Stimulated activated CD8-positive, alpha-beta memory T cell treated with anti-CD3 and anti-CD28 coated beads, Interleukin-7, amount 100 ng/mL, for 1 hour (primary cell): ENCODE results near the gene FGFR2.
"Not testable (repeated sequence)": the region's sequence is repeated elsewhere in the genome, so short reads cannot be mapped to it uniquely, and the experiment has no call there.

Experiments used
- DNase-seq, 2 donors: peaks; one replicate each; pipeline ENCODE4 v3.0.0-alpha.2; 2020; ENCODE audit warnings: low read depth in 2 of 2

The FGFR2 gene

DNA sequence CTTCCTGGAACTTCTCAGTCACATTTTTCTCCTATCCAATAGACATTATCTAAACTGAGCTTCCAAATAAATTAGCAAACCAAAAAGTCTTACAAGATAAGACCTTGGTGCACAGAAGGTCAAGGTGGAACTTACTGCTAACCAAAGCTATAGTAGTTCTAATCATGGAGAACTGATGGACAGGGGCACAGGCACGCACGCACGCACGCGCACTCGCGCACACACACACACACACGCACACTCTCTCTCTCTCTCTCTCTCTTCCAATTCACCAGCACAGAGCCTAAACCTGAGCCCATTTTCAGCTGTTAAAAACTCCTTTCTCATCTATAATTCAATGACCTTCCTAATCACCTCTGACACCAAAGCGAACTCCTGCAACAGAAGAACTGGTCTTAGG lies 7.5 kb downstream of the FGFR2 start:
- no peak for DNase-seq

DNA sequence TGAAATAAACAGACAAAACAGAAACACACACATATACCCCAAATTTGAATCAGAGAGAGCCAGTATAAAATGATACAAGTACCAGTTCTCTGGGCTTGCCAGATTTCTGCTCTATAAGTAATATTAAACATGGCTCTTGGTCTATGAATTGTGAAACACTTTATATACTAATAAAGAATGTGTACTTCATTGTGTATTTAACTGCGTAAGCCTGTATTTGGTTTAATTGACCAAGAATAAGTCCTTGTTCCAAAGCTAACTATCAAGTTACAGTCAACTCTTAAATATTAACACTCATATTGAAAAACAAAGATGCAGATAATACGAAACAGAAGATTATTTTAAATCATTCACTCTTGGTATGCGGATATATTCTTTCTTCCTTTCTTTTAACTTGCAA lies 8.7 kb downstream of the FGFR2 start:
- no peak for DNase-seq

DNA sequence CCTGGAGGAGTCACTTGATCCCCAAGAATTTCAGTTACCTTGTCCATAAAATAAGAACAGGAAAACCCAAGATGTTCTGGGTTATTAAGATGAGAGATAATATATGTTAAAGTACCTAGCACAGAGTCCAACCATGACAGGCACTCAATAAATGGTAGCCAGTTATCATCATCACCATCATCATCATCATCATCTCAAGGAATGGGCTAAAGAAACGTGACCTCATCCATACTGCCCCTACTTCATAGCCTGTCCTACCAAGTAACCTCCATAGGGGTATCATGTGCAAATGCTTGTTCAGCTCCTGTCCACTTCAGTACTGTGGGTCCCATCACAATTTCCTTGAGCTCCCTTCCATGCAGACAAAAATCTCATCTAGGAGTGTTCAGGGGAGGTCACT lies 14.4 kb downstream of the FGFR2 start:
- no peak for DNase-seq

DNA sequence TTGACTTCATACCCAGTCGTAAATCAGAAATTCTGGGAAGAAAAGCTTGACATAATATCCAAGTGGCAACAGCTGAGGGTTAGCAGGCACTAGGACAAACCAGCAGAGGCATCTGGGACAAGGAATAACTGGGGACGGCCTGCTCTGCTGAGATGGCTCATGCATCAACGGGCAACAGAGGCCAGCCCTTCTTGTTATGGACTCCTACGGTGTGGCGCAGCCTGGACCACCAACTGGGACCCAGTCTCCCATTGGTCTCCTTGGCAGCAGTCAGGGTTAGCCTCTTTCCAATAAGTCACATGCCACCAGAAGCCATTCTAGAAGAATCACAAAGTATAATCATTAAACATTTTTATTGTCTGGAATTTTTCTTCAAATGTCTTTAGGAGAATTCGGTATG lies 15.0 kb downstream of the FGFR2 start:
- no peak for DNase-seq

DNA sequence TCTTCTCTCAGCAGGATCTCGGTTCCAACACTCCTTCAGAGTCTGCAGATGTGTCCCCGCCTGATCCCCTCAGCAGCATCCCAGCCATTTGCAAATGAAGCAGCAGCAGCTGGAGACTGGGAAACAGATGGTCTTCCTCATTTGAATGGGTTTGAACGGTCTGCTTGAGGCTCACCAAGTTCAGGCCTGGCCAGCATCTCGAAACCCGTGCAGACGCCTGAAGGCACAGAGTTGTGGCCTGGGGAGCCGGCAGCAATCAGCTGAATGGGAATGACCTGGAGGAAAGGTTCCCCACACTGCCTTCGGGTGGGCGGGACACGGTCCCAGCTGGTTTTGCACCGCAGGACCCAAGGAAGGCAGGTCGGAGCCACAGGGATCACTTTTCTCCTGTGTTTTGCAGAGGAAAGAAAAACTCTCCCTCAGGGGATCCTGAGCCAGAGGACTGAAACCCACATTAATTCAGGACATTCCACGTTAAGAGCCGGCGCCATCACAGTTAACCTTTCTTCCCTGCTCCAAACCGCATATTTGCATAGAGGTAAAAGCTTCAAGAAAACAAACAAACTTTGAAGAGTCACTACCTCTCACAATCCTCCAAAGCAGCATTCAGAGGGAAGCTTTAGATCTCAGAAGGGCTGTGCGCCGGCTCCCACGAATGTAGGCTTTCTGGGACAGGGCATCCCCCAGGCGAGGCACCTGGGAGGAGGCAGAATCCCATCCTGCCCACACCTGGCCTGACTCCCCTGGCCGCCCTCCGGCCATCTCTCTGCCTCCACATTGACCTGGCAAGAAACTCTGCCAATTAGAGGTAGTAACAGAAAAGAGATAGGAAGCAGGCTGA lies 17.7 kb downstream of the FGFR2 start:
- no peak for DNase-seq

DNA sequence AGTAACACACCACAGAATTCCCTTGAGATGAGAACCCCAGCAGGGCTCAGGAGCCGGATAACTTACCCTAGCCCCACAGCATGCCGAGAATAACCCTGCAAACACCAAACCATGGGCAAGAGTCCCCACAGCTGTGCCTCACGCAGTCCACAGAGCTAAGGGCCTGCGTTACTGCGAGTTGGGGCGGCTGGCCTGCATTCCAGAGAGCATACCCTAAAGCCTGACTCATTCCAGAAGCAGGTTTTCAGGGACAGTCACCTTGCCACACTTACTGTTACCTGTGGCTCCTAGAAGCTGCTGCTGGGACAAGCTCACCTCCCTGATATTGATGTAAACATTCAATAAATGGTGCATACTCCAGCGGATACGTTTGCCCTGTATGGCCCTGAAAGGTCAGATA lies 18.6 kb downstream of the FGFR2 start:
- DNase-seq, result no peak

DNA sequence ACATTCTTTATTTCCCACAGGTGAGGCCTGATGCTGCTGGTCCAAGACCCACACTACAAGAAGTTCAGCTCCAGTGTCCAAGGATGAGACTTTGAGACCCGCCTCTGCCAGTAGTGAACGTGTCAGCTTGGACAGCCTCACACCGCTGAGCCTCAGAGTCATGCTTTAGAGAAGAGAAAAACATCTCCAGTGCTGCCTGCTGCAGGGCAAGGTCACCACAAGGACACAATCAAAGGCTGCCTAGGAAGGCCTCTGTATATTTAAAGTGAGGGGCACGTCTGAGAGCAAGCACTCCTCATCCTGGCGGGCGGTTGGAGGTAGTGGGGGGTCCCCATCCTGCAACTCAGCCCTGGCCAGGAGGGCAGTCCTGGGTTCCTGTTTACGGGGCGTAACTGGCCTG lies 19.3 kb downstream of the FGFR2 start:
- no peak for DNase-seq

DNA sequence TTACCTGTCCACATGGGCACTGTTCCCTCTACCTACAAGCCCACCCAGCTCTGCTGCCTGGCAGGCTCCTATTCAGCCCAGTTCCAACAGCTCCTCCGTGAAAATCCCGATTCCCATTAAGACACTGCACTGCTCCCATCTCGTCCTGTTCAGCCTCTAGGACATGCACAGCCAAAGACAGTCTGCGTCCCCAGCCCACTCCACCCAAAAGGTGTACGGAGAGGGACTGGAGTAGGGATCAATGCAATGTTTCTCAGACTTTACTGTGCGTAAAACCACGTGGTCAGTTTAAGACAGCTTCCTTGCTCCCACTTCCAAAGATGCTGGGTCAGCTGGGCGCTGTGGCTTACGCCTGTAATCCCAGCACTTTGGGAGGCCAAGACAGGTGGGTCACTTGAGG lies 19.9 kb downstream of the FGFR2 start:
- DNase-seq, result no peak

DNA sequence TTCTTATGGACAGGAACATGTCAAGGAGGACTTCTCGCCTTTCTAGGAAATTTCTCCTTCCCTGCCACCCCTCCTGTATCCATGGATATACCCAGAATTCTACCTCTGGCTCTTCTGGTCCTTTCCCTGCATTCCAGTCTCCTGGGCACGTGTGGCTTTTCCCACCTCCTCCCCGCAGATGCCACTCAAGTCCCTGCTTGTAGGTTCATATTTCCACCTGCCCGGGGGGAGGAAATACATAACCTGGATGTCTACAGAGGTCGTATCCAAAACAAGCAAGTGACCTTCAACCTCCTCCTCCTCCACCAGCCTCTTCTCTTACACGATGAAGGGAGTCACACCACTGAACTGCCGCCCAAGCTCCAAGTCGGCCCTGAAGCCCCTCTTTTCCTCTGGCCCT lies 20.7 kb downstream of the FGFR2 start:
- DNase-seq, result no peak

DNA sequence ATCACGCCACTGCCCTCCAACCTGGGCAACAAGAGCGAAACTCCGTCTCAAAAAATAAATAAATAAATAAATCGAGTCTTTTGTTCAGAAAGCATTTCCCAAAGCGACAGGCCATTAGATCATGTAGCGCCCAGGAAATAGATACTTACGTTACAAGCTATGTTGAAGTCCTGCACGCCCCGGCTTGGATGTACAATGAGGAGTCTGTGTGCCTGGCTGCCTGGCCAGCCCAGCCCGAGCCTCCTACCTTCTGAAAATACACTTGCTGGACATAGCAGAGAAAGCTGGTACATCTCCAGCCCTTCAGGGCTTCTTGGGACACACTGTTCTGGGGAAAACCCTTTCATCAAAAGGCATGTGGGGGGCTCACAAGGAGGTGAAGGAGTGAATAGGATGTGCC lies 22.1 kb downstream of the FGFR2 start:
- DNase-seq, result no peak

DNA sequence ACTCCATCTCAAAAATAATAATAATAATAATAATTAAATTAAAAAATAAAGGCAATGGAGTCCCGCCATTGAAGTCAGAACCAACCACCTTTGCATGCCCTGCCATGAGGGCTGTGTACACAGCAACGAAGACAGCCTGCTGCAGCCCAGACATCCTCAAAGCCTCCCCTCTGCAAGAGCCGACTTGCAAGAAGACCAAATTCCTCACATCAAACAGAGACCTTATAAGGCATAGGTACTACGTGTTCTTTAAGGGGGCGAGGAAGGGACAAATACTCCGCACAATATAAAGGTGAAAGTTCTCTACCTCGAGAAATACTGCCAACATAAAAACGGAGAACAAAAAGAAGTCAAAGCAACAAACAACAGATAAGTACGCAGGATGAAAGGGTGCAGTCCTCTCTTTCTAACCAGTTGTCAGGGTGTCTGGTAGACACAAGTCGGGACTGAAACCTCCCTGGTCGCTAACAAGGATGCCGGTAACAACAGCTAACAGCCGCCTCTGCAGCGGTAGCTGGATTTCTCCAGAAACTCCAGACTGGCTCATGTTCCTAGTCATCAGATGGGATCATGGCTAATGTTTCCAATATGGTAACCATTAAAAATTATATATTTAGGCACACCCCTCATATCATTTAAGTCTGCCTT lies 23.6 kb downstream of the FGFR2 start:
- no peak for DNase-seq

DNA sequence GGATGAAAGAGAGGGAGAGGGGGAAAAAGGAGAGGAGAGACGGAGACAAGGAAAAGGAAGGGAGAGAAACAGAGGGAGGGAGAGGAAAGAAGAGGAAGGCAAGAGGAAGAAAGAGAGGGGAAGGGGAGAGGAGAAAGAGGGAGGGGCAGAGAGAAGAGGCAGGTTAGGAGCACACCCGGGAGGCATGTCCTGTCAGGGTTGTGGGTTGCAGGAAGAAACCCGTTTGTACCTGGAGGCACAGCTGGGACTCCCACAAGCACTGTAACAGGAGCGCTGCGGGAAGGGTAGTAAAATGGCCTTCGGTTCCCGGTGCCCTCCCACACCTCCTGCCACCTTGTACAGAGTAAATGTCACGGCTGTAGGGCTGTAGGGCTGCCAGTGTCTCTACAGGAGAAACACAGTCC lies 24.7 kb downstream of the FGFR2 start:
- no peak for DNase-seq

DNA sequence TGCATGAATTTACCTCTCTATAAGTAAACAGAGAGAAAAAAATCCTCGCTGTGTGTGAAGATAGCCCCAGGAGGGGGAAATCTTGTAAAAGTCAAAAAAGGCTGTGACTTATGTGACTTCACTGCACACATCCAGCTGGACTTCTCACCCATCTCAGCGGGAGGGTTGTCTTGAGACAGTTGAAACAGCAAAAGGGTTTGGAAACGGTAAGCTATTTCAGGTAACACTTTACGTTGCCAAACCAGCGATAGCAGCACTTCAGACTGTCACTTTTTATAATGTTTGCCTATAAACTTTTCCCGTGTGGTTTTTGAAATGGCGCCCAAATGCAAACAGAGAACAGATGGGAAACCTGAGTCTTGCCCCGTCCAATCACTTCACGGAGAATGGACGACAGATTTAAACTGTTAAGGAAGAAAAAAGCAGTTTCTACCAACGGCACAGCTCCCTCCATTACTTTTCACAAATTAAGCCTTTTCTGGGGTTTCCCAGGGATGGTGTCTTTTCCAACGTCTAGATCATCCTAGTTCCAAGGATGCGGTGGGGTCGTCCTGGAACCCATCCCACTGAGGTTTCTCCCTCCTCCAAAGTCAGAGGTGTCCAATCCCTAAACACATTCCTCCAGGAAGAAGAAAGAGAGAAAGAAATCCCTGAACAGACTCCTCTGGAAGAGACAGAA lies 25.2 kb downstream of the FGFR2 start:
- no peak for DNase-seq

DNA sequence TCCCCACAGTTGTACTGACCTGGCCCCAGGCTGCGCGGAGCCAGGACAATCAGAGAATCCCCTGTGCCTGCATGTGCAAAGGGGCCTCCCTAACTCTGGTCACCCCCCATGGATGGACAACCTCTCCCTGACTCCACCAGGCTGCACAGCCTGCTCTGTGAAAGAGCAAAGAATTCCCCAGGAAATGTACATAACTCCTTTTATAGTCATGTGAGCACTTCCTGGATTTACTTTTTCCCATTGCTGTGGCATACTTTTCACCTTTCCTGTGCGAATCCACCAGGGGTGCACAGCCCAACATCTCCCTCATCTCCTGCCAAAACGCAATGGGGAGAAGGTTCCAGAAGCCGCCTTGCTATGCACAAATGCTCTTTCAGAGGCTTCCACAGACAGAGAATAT lies 27.9 kb downstream of the FGFR2 start:
- no peak for DNase-seq

DNA sequence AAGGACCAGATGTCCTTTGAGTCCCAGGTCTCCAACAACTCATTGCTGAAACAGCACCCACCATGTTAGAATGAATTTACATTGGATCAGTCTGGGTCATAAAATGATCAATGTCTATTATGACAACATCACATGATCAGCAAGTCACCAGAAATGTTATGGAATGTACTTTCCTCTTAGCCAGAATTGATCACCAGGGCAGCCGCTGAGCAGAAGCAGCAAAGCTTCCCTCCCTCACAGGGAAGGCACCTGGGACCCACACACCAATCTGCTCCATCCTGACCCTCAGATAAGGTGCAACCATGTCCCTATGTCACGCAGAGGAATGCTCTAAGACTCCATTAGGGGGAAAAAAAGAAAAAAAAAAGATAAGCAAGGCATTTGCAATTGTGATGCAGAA lies 30.0 kb downstream of the FGFR2 start:
- DNase-seq, result no peak

DNA sequence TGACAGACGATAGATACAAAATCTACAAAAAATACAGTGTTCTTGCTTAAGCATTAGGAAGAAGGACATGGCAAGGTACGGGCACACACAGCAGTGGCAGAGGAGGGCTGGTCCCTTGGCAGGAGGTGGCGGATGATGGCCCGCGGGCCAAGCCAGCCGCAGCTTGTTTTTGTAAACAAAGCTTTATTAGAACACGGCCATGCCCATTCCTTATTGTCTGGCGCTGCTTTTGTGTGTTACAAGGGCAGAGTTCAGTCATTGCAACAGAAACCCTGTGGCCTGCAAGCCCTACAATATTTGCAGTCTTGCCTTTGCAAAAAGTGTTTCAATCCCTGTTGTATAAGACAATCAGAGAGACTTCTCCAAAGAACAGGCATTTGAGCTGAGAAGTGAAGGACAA lies 30.7 kb downstream of the FGFR2 start:
- DNase-seq, result no peak

DNA sequence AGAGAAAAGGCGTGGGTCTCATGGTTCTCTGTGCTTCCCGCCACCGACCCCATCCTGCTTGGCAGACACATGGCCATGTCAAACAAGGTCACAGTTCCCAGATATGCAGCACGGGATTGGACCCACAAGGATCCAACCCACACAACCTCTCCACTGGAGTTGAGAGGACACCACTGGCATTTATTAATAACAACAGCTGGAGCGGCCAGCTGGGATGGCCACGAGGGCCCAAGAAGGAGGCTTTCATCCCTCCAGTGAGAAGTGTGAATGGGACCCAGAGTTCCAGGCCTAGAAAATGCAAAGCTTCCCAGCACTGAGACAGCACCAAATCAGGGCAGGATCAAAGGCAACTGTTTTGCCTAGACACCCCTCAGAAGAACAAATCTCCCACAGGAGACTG lies 31.5 kb downstream of the FGFR2 start:
- DNase-seq, result no peak

DNA sequence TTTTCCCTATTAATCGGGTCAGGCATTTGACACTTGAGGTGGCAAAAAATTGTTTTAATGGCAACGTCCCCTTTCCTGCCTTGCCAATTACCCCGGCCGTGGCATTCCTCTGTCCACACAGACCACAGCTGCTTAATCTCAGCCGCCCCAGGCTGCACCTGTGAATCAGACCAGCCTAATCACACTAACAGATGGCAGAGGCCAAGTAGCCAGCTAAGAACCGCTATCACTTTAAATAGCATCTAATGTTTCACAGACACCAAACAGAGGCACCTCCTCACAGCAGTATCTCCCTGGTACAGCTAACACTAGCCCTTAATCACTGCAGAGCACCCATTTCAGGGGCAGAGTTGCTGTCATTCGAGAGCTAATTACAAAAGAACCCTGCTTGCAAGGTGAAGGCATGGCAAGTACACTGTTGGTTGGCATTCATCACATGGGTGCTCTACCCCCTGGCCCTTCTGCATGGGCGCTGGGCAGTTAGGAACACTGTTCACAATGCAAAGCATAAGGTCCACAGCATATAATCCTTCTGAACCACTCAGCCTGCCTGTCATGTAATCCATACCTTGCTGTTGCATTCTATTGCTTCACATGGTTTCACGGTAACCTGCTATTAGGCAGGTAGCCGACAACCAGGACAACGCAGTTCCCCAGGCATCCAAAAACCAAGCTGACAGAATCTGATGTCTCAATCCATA lies 38.8 kb downstream of the FGFR2 start:
- DNase-seq, result no peak

DNA sequence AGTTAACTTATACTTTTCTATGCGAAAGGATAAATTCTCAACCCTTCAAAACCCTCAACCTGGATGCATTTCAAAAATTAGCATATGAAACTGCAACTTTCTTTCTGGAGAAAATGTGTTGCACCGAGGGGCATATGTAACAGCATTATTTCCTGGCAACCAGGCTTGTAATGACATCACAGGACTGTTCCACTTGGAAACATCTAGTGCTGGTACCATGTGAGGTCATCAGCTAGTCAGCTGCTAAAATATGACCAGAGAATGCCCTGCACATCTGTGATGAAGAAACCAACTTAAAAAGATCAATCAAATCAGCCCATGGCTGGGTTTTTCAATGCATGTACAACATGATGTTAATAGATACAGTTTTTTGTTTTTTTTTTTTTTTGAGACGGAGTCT lies 40.0 kb downstream of the FGFR2 start:
- no peak for DNase-seq

DNA sequence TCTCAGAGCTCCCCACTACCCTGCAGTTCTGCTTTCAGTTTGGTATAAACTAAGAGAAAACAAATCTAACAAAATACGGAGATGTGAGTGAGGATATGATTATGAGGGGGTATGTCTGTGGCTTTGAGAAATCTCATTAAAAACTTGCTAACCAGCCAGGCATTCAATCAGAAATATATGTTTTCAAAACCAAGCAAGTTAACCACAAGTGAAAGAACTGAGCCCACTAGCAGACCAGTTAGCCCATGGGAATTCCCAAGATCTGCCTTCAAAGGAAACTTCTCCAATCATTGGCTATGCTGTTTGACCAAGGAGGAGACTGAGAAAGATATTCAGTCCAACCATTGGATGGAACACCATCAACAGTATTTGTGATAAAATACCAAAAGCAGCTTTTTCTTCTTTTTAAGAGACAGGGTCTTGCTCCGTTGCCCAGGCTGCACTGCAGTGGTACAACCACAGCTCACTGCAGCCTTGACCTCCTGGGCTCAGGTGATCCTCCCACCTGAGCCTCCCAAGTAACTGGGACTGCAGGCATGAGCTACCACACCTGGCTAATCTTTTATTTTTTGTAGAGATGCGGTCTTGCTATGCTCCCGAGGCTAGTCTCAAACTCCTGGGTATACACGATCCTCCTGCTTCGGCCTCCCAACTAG lies 41.2 kb downstream of the FGFR2 start:
- DNase-seq, result no peak

DNA sequence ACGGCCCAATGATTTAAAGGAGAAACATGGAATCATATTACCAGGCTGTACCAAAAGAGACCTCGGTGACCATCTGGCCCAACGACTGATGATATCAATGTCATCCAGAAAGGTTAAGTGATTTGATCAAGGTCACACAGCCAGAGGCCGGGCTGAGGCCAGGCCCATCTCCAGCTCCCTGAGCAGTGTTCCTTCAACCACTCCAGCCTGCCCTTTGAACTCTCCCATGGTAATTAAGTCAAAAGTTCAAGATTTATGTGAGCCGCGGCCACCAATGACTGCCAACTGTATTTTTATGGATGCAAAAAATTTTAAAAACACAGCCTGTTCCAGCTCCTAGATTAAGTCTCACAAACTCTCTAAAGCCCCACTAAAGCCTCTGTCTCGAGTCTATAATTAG lies 41.8 kb downstream of the FGFR2 start:
- DNase-seq, result no peak

DNA sequence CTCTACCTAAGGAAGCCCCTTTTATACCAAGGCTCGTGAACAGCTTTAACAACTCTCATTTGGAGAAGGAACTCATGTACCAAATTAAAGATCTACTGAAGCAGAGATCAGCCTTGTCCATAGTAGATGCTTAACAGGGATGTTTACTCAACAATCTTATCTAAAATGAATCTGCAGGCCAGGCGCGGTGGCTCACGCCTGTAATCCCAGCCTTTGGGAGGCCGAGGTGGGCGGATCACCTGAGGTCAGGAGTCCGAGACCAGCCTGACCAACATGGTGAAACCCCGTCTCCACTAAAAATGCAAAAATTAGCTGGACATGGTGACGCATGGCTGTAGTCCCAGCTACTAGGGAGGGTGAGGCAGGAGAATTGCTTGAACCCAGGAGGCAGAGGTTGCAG lies 43.3 kb downstream of the FGFR2 start:
- DNase-seq, result not testable (repeated sequence)
